Measurements from ENCODE around the gene ST3GAL4. TPM values are rescaled to one million over a fixed set of nuclear protein-coding genes. Genes with fewer than 3 reads are reported as not detected.

Gene ST3GAL4
- polyA plus RNA-seq, 2 of the 4 experiments (the other 2 are of a cell fraction): 11.9 to 17.5 TPM

GRCh38 chr11:126416542-126417090 lies 61.1 kb downstream of the ST3GAL4 start:
- POLR2A ChIA-PET: no interaction called here
- H3K27ac ChIP-seq: no peak overlapping the region
- no peak for DNase-seq (ENCODE audit: low read depth in 1 of 2, low spot score in 1 of 2)

DNA sequence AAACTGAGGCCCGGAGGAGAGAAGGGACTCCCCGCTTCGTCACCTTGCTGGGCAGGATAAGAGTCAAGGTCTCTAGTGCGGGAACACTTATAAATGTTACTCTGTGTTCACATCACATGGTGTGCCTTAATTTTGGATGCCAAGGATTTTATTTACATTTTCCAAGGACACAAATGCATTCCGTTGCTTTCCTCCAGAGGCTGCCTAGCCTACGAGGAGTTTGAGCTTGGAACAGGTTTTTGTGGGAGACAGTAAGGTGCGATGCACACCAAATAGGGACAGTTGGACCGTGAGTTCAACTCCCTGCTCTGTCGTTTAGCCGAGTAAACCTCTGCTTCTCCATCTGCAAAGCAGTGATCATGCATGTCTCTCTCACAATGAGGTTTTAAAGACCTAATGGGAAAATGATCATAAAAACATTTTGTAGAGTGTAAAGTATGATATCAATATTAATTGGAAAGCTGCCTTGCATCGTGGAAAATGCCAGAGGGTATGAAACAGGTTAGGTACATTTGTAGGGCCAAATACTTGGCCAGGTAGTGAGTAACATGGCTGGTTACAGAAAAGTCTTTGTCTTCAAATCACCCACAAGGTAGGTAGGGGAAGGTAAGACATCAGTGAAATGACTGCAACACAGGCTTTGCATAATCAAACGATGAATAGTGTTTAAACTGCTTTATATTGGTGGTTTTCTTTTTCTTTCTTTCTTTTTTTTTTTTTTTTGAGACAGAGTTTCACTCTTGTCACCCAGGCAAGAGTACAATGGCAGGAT lies 61.8 kb downstream of the ST3GAL4 start:
- 85% methylated on average over 12 of the region's 12 CpGs for WGBS (ENCODE audit: missing lambda C conversion rate)
- H3K4me1 ChIP-seq: no peaks in the 10 kb centered on the region
- no peak overlapping the region for H3K4me2 ChIP-seq
- FAIRE-seq: no peak
- DNase-seq (ENCODE audit: low read depth in 1 of 2, low spot score in 1 of 2): no peak
- no peak for ATAC-seq
- TF ChIP-seq, protein P1, sequence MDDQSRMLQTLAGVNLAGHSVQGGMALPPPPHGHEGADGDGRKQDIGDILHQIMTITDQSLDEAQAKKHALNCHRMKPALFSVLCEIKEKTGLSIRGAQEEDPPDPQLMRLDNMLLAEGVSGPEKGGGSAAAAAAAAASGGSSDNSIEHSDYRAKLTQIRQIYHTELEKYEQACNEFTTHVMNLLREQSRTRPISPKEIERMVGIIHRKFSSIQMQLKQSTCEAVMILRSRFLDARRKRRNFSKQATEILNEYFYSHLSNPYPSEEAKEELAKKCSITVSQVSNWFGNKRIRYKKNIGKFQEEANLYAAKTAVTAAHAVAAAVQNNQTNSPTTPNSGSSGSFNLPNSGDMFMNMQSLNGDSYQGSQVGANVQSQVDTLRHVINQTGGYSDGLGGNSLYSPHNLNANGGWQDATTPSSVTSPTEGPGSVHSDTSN (IDR thresholded peaks at IDR 0.05): no peak
- TF ChIP-seq RARB (CRISPR knock-in tag; IDR thresholded peaks at IDR 0.05): no peak
- no peaks in the 10 kb centered on the region for H3K9me3 ChIP-seq
- ChIA-PET POLR2A (no interaction called here), CTCF (no interaction called here)
- no peak overlapping the region for H3K4me3 ChIP-seq
- no peak overlapping the region for H3K27ac ChIP-seq

More at GRCh38 chr11:126416542-126417090, 61.1 kb downstream of the ST3GAL4 start:
- Histone ChIP-seq H3K4me3 (no peak overlapping the region), H3K4me1 (no peaks in the 10 kb centered on the region), H3K4me2 (no peak overlapping the region), H3K9me3 (no peaks in the 10 kb centered on the region)
- no peak for ATAC-seq
- FAIRE-seq: no peak
- TF ChIP-seq RAD21 (conservative IDR thresholded peaks at IDR 0.05 in 1 of 2, IDR thresholded peaks at IDR 0.05 in 1 of 2): no peak
- TF ChIP-seq POLR2AphosphoS2 (conservative IDR thresholded peaks at IDR 0.05; ENCODE audit: low read length): no peak
- 92% methylated on average over 33 of the region's 52 CpGs for WGBS (ENCODE audit: missing lambda C conversion rate)
- CTCF ChIA-PET: no interaction called here

- TF ChIP-seq CBX2 (IDR thresholded peaks at IDR 0.05; ENCODE audit: borderline replicate concordance, low read depth) (no peak), FOSB (CRISPR knock-in tag; IDR thresholded peaks at IDR 0.05) (no peak), GATA3 (IDR thresholded peaks at IDR 0.05; ENCODE audit: borderline replicate concordance) (no peak), BHLHE40 (IDR thresholded peaks at IDR 0.05; ENCODE audit: low read depth, low read length) (no peak), USF2 (IDR thresholded peaks at IDR 0.05) (no peak), POLR2A (IDR thresholded peaks at IDR 0.05; ENCODE audit: low read length) (no peak), RAD21 (conservative IDR thresholded peaks at IDR 0.05 in 1 of 2, IDR thresholded peaks at IDR 0.05 in 1 of 2) (no peak), CEBPB (IDR thresholded peaks at IDR 0.05) (no peak), CBX8 (IDR thresholded peaks at IDR 0.05) (no peak), HOXA7 (CRISPR knock-in tag; IDR thresholded peaks at IDR 0.05) (no peak), HMGXB4 (CRISPR knock-in tag; IDR thresholded peaks at IDR 0.05; ENCODE audit: borderline replicate concordance) (no peak), MAX (IDR thresholded peaks at IDR 0.05) (no peak), ESRRA (IDR thresholded peaks at IDR 0.05; ENCODE audit: borderline replicate concordance, low read length) (no peak), FOXS1 (CRISPR knock-in tag; IDR thresholded peaks at IDR 0.05) (no peak), RNF2 (IDR thresholded peaks at IDR 0.05; ENCODE audit: borderline replicate concordance, low read depth) (no peak), KDM5A (IDR thresholded peaks at IDR 0.05) (no peak), RCOR1 (IDR thresholded peaks at IDR 0.05; ENCODE audit: low read depth, low read length) (no peak)
- TF ChIP-seq, protein P1 (IDR thresholded peaks at IDR 0.05): no peak
- Histone ChIP-seq H3K4me3 (no peak overlapping the region), H3K27ac (no peak overlapping the region), H3K9me3 (no peaks in the 10 kb centered on the region), H3K4me1 (no peaks in the 10 kb centered on the region), H3K4me2 (no peak overlapping the region)
- FAIRE-seq: no peak
- 94% methylated on average over 1 of the region's 1 CpG for WGBS (ENCODE audit: missing lambda C conversion rate)
- CTCF ChIA-PET: interaction anchor here (2.0 kb wide), 1 partner anchor 22 kb away, joined by 7 read pairs; no protein-coding TSS in a partner anchor
- DNase-seq (ENCODE audit: low read depth in 1 of 2, low spot score in 1 of 2): no peak
- ATAC-seq: no peak
- POLR2A ChIA-PET: no interaction called here
Observed at GRCh38 chr11:126418887-126419286, 63.4 kb downstream of the ST3GAL4 start.

Data from A549 (cell line).